Inferior parietal cortex (tissue), 1 donor: ENCODE measurements around the gene PRKCE.

Experiments used
- DNase-seq: peaks from one replicate; pipeline ENCODE4 v3.0.0-alpha.2; 2016; ENCODE audit errors: extremely low spot score

Gene PRKCE

DNA sequence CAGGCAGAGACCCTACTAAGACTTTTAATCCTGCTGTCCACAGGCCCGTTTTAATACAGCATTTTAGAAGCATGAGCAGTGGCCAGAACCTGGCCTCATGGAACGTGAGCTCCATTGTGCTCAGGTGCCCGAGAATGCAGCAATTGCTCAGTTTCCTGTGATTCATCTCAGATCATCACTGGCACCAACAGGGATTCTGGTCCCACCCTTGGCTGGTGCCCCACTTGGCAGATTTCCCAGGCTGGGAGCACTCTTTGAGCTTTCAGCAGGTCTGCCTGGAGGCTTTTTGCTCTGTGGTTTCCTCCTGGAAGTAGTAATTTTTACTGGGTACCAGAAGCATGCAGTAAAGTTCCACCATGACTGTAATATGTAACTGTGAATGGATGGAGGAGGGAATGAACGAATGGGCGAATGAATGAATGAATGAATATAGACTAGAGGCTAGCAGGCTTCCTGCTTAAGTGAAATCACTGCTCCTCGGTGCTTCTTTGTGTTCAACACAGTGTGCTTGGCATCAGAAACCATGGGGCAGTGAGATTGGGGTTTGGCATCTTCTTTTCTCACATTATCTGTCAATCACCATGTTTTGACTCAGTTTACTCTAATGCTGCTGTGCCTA, 312.9 kb downstream of the PRKCE start:
- DNase-seq: peak; percentile 7

DNA sequence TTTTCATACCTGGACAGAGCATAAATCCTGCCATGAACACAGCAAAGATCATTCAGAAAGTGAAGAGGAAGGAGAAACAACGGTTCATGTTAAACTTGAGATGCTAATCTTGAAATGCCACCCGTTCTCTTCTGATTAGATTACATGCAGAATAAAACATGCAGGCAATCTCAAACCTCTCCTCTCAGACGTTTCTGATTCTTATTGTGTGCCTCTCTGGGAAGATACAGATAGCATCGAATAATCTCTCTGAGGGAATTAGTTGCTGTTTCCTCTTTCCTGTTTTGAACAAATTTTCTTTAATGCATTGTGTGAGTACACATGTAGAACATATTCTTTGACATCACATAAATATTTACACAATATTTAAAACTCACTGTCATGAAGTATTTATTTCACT, 313.4 kb downstream of the PRKCE start:
- DNase-seq: no peak

DNA sequence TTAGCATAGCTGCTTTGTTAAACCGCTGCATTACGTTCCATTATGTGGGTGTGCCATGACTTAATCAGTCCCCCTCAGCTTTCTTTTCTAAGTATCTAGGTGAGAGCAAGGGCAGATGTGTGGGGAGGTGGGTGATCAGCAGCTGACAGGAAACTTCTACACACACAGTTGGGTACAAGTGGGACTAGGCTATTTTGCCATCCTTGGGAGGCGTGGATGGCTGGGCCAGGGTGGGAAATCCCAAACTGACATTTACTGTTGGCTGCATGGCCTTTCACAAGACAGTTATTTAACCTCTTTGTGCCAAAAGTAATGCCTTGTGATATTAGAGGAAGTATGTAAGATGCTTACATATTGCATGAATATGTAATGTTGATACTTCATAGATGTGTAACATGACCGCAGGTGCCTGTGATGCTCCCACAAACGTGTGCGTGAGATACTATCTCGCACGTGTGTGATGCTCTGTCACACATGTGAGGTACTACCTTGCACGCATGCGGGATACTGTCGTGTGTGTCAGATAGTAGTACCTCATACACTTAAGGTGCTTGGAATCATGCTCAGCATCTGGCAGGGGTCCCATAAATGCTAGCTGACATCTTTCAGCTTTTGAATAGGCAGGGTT, 314.5 kb downstream of the PRKCE start:
- no peak for DNase-seq

DNA sequence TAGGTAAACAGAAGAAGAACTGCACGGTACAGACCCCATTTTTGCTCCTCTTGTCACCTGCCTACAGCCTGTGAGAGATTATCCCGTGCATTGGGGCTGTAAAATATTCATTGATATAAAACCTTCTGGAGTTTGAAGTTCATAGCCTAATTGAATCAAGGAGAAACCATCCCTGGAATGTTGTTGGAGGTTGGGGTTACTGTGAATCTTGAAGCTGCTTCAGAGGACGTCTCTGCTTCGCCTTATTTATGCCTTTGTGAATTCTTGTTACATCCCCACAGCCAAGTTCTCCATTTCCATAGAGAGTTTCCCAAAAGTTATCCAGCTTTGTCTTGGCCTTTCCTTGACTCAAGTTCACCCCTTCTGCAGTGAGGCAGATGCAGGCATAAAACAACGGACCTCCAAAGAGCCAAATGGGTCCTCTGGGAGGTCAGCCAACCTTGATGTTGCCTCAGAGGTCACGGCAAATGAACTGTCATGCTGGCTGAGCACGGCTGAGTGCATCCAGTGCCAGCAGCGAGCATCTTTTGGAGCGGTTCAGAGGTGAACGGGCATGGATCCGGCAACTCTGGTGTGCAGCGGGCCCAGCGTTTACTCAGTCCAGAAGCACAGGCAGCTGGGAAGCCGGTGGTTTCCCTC, 317.6 kb downstream of the PRKCE start:
- DNase-seq: no peak

DNA sequence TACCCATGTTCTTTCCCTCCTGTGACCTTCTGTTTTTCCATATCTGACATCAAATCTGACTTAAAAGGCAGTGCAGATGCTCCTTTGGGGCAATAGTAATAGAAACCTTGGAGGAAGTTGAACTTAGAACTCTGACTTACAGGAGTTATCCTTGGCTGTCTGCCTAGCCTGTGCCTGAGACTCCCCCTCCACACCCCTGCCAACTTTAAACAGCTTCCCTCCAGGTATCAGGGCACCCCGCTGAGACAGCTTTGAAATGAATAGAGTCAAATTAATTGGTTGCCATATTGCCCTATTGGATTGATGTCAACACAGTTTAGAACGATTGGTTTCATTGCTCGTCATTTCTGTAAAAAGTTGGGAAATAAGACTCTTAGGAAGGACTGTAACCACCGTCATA, 322.0 kb downstream of the PRKCE start:
- DNase-seq: no peak

DNA sequence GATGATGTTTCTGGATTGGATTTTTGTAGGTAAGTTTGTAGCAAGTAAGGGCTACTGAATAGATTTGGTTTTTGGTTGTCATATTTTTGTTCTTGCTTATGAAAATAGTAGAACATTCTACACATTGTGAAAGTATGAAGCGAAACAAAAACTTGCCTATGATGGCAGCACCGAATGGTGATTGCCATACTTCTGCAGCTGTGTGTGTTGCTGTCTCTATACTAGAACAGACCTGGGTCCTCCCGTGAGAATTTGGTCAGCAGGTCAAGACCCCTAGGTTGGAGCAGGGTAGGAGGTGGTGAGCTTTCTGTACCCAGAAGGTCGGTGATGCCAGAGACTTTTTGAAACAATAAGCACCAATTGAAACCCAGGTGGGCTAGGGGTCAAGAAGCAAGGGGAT, 322.6 kb downstream of the PRKCE start:
- no peak for DNase-seq

DNA sequence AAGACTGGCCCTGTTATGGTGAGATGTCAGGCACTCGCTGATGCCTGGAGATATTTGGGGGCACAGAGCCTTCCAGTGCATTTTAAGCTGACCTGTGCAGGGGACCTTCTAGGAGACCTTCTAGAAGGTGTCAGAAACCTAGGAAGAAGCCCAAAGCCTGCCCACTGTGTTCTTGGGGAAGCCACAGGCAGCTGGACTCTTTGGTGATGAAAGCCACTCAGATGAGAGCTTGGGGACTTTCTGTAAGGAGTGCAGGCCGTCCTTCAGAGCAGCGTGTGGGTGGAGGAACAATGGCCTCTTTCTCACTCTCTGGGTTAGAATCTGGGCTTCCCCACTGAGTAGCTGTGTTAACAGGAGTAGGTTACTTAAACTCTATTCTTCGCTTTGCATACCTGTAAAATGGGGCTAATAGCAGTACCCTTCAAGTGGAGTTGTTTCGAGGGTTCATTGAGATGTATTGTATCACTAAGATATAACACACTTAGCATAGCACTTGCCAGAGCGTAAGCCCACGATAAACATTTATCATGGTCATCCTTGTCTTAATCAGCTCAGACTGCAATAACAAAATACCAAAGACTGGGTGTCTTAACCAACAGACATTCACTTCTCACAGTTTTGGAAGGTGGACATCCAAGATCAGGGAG, 323.4 kb downstream of the PRKCE start:
- no peak for DNase-seq

DNA sequence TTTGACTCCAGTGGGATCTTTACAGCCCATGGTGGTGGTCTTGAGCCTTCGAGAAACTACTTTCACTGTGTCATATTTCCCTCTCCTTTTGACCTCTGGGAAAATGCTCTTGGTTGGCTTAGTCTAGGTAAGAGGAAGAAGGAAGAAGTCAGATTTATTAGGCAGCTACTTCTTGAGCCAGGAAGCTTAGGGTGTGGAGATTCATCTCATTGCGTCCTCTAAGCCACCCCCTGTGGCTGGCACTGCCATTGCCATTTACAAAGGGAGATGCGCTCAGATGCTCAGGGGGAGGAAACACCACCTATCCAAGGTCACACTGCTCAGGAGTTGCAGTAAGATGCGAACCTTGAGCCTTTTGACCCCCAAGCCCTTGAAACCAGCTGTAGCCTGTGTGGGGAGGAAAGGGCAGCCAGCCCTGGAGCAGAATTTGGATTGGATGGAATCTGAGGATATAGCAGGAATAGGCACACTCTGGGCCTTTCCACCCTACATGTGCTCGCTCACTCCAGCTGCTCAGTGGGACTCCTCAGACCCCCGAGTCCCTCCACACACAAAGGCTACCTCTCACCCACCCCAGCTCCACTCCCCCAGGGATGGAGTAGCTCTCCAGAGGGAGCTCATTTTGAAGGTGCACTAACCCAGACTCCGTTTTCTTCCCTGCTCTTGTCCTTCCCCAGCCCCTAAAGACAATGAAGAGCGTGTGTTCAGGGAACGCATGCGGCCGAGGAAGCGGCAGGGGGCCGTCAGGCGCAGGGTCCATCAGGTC, 324.5 kb downstream of the PRKCE start:
- DNase-seq: no peak

DNA sequence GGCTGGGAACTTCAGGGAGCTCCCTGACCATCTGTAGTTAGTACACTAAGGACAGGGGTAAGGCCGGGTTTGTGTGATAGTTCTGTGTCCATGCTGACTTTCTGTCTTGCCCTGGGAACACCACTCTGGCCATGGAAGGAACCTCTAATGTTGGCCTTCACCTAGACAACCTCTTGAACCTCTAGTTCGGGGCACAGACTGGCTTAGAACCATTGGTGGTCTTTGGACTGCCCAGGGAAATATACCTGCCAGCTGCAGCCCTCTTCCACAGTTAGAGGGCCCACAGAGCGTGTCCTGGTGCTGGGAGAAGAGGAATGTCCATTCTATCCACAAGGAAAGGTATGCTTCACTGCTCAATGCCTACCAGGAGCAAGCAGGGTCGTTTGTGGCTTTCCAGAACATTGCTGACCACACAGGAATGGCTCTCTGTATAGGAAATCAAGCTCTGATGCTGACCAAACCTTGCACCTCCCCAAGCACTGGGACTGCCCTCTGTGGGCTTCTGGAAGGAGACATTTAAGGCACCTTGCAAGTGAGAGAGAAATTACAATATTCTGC, 326.9 kb downstream of the PRKCE start:
- DNase-seq: no peak

DNA sequence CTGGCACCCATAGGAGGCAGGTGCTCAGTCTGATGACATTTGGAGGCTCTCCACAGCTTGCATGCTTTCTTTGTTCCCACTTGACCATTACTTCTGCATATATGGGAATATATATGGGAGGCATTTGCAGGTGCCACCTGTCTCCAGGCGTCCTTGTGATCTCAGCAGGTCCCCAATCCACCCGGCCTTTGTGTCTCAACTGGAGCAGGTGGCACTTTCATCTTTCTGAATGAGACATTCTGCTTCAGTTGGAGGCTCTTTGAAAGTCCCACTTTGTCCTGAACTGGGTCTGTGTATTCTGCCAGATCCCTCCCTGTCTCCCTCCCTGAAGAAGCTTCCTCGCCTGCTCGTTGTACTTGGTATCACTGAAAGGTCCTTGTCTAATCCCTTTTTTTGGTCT, 327.6 kb downstream of the PRKCE start:
- DNase-seq: no peak

DNA sequence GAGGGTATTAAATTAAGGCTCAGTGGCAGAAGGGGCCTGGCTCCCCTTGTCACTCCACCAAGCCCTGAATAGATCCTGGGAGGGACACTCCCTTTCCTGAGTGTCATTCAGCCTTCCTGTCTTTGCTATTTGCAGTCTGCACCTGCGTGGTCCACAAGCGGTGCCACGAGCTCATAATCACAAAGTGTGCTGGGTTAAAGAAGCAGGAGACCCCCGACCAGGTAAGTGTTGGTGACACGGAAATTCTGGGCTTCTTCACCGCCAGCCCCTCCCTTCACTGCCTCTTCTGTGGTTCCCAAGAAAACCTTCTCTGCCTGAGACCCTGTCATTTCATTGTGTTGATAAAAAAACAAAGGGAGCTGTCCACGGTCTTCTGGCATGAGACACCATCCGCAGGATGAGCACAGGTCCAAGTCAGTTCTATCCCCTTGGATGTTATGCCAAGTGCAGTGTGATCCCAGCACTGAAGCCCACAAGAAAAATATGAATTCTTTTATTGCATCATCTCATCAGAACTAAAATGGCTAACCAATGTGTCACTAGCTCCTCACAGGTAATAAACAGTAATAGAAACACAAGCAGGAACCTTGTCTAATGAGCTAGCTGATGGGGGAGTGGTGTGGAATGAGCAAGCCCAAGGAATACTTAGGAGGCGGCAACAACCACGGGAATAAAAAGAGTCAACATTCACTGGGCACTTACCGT, 328.8 kb downstream of the PRKCE start:
- DNase-seq: no peak

DNA sequence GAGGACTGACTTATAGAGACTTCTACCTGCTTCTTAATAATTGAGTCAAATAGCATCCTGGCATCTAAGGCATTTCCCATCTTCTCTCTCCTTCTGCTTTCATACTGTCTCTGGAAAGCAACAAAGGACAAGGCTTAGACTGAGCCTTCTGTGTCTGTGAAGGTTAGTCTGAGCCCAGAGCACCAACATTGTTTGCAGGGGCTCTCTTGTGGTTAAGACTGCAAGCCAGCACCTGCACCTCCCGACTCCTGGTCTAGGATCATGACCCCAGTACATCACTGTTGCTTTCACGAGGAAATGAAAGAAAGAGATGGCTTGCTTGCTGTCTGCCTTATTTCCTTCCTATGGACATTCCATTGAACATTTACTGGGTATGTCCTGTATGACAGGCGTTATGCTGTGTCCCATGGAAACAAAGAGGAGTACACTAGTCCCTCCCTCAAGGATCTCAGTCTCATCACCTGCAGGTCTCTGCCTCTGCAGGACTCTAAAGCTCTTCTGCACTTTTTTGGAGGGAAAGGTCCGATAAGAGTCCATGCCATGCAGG, 330.0 kb downstream of the PRKCE start:
- no peak for DNase-seq

DNA sequence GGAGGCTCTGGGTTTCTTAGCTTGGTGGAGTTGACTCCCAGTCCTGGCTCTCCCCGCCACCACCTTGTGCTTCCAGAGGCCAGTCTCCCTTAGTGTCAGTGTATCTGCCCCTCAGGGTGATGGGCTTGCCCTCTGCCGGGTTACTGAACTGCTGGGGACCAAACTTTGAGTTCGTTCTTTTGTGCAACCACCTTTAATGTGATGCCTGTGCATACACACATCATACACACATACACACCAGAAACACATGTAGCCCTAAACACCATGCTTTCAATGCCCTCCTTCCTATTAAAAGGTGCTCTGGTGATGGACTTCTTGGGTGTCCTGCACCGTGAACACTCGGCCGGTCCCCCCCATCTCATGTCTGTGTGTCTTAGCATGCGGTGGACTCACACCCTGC, 330.6 kb downstream of the PRKCE start:
- no peak for DNase-seq

DNA sequence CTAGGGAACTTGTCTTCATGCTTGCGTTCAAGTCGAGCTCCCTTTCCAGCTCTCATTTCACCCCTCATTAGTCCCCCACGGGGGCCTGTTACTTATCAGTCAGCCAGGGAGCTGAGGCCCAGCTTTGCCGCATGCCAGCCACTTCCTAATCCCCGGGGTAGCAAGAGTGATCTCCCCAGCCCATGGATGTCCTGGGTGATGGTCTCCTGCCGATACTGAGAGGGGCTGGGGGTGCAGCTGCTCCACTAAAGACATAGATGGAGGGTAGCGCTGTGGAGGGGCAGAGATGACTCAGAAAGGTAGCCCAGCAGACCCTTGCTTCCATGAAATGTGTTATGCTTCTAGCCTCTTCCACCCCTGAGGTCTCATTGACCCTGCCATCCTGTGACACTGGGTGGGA, 331.7 kb downstream of the PRKCE start:
- no peak for DNase-seq

DNA sequence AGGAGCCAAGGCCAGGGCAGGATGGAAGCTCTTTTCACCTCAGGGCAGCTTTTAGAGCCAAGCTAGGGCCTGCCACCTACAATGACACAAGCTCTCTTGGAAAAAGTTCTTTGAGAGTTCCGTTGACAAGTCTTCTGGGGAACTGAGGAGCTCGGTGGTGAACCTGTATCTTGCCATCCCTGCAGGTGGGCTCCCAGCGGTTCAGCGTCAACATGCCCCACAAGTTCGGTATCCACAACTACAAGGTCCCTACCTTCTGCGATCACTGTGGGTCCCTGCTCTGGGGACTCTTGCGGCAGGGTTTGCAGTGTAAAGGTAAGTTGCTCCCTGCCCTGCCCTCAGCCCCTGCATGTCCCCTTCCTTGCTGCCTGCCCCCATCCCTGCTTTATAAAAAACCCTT, 332.9 kb downstream of the PRKCE start:
- no peak for DNase-seq

DNA sequence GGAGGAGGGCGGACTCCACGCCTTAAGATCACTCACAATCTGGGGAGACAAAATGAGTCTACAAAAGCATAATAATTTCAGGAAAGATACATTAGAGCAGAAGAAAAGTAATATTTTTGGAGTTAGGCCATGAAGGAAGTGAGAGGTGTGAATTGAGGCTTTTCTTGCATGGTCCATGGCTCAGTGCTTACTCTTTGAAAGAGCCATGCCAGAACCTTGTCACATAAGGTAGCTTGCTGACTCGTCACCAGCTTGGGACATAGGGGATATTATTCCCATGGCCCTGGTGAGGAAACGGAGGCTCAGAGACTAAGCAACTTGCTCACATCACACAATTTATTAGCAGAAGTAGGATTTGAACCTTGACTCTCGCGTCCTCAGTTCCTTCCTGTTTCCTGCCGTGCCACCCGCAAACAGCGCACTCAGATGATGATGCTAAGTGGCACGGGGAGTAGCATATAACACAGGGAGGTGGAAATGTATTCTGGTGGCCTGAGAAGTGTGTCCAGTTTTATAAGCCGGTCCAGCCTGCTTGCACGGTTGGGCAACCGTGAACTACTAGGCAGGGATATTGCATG, 333.5 kb downstream of the PRKCE start:
- DNase-seq: no peak

DNA sequence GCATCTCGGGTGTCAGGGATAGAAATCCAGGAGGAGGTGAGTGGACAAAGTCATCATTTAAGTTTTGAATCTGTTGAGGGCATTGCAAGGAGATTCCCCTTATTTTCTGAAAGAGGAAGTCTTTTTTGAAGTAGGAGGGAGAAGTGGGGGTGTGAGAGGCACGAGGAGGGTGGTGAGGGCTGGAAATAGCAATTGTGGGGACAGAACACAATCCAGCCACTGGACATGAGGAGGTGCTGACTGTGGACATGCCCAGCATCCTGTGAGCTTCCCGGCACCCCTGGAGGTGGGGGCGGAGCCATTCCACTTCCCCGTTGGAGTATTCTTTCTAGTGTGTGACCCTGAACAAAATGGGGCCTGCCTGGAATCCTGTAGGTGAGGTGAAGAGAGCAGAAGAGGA, 335.0 kb downstream of the PRKCE start:
- DNase-seq: no peak

DNA sequence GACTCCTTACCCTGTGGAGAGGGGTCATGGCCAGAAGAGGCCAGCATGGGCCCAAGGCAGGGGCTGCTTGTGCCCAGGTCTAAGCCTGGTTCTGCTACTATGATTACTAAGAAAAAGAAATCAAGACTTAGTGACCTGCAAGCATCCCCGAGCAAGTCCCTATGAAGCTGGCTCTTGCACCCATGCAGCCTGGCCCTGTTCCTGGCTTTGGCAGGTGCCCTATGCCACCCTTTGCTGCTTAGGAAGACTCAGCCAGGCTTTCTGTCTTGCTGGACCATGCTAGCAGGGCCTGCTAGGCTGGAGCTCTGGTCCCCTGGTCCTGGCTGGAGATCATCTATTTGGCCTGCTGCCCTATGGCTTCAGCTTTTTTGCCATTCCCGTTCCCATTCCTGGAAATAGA, 336.4 kb downstream of the PRKCE start:
- DNase-seq: no peak

DNA sequence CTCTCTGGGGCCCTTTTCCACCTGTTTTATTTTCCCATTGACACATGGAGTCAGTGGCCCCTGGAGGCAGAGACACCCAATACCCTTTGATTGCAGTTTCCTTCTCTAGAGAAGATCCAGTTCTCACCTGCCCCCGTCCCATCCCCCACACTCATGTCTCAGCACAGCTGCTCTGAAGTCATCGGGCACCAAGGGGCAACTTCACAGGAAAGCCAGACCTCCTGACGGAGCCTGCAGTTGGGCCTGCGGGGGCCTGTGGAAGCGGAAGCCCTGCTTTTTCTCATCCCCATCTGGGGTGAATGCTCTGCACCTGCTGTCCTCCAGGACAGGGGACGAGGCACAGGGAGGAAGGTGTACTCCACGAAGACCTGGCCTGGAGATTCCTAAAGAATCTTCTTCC, 337.4 kb downstream of the PRKCE start:
- DNase-seq: no peak

DNA sequence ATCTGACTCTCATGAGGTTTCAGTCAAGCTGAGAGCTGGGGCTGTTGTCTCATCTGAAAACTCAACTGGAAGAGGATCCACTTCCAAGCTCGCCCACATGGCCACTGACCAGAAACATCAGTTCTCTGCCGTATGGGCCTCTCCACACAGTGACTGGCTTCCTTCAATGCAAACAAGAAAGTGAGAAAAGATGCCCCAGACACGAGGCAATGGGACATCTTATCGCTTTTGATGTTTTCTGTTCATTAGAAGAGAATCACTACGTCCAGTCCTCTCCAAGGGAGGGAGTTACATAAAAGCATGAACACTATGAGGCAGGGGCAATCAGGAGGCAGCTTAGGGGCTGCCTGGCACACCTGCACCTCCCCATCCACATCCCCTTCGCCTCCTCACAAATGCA, 338.7 kb downstream of the PRKCE start:
- DNase-seq: no peak
